ENCODE measurements around the gene BEND6. TPM values are rescaled to one million over a fixed set of nuclear protein-coding genes. Genes with fewer than 3 reads are reported as not detected.

BEND6 gene
- total and polyA plus RNA-seq, 2 donors (not counting 1 experiment from before 2014, with no cell fraction given): 9.7 to 12.6 TPM

GRCh38 chr6:57072108-57072507, 117.2 kb downstream of the BEND6 start:
- DNase-seq (ENCODE audit: low read depth in 2 of 2): peak in 1 of 2 donors; percentile 11
- no peaks in the 10 kb centered on the region for H3K27me3 ChIP-seq (ENCODE audit: control insufficient read depth, insufficient read depth, low read length)
- peaks cover 2% of the 10 kb centered on the region for H3K36me3 ChIP-seq (ENCODE audit: control insufficient read depth, insufficient read depth, low read length)
- no peaks in the 10 kb centered on the region for H4K20me1 ChIP-seq (ENCODE audit: control insufficient read depth, extremely low read depth, insufficient read depth, low read length)
- H3K27ac ChIP-seq (ENCODE audit: insufficient read depth, low read length): no peak overlapping the region
- no peaks in the 10 kb centered on the region for H3K9me3 ChIP-seq (ENCODE audit: control insufficient read depth, insufficient read depth, low read depth, low read length)
- no peak overlapping the region for H3K9ac ChIP-seq (ENCODE audit: insufficient read depth, low read length)
- no peak overlapping the region for H3K4me2 ChIP-seq (ENCODE audit: extremely low read depth, insufficient read depth, low read length)
- no peaks in the 10 kb centered on the region for H3K4me1 ChIP-seq (ENCODE audit: control insufficient read depth, extremely low read depth, insufficient read depth, low read length)
- TF ChIP-seq EZH2 (IDR thresholded peaks at IDR 0.05; ENCODE audit: low read length, missing control alignments) (no peak), CTCF (conservative IDR thresholded peaks at IDR 0.05 in 1 of 2, IDR thresholded peaks at IDR 0.05 in 1 of 2; ENCODE audit: low read depth in 1 of 2, low read length in 2 of 2) (no peak)
- no peak overlapping the region for H2AFZ ChIP-seq (ENCODE audit: low read length)
- H3K4me3 ChIP-seq (replicated peaks in 1 of 4; ENCODE audit: control extremely low read depth in 1 of 4, insufficient read depth in 1 of 4, low read depth in 3 of 4, low read length in 4 of 4): no peak overlapping the region
- H3K79me2 ChIP-seq (ENCODE audit: control insufficient read depth, insufficient read depth, low read length): no peaks in the 10 kb centered on the region

GRCh38 chr6:57074383-57074782, 119.5 kb downstream of the BEND6 start:
- DNase-seq (ENCODE audit: low read depth in 2 of 2): no peak
- H3K9ac ChIP-seq (ENCODE audit: insufficient read depth, low read length): no peak overlapping the region
- H2AFZ ChIP-seq (ENCODE audit: low read length): no peak overlapping the region
- H3K79me2 ChIP-seq (ENCODE audit: control insufficient read depth, insufficient read depth, low read length): no peaks in the 10 kb centered on the region
- TF ChIP-seq CTCF (conservative IDR thresholded peaks at IDR 0.05 in 1 of 2, IDR thresholded peaks at IDR 0.05 in 1 of 2; ENCODE audit: low read depth in 1 of 2, low read length in 2 of 2) (no peak), EZH2 (IDR thresholded peaks at IDR 0.05; ENCODE audit: low read length, missing control alignments) (no peak)
- no peak overlapping the region for H3K27ac ChIP-seq (ENCODE audit: insufficient read depth, low read length)
- H3K27me3 ChIP-seq (ENCODE audit: control insufficient read depth, insufficient read depth, low read length): no peaks in the 10 kb centered on the region
- no peaks in the 10 kb centered on the region for H4K20me1 ChIP-seq (ENCODE audit: control insufficient read depth, extremely low read depth, insufficient read depth, low read length)
- H3K4me1 ChIP-seq (ENCODE audit: control insufficient read depth, extremely low read depth, insufficient read depth, low read length): no peaks in the 10 kb centered on the region
- no peak overlapping the region for H3K4me2 ChIP-seq (ENCODE audit: extremely low read depth, insufficient read depth, low read length)
- H3K4me3 ChIP-seq (replicated peaks in 1 of 4; ENCODE audit: control extremely low read depth in 1 of 4, insufficient read depth in 1 of 4, low read depth in 3 of 4, low read length in 4 of 4): no peak overlapping the region
- H3K36me3 ChIP-seq (ENCODE audit: control insufficient read depth, insufficient read depth, low read length): peaks cover 2% of the 10 kb centered on the region
- no peaks in the 10 kb centered on the region for H3K9me3 ChIP-seq (ENCODE audit: control insufficient read depth, insufficient read depth, low read depth, low read length)

- H3K4me2 ChIP-seq (ENCODE audit: extremely low read depth, insufficient read depth, low read length): no peak overlapping the region
- no peaks in the 10 kb centered on the region for H3K4me1 ChIP-seq (ENCODE audit: control insufficient read depth, extremely low read depth, insufficient read depth, low read length)
- H3K79me2 ChIP-seq (ENCODE audit: control insufficient read depth, insufficient read depth, low read length): no peaks in the 10 kb centered on the region
- no peaks in the 10 kb centered on the region for H4K20me1 ChIP-seq (ENCODE audit: control insufficient read depth, extremely low read depth, insufficient read depth, low read length)
- H3K9ac ChIP-seq (ENCODE audit: insufficient read depth, low read length): no peak overlapping the region
- H3K4me3 ChIP-seq (replicated peaks in 1 of 4; ENCODE audit: control extremely low read depth in 1 of 4, insufficient read depth in 1 of 4, low read depth in 3 of 4, low read length in 4 of 4): no peak overlapping the region
- peaks cover 2% of the 10 kb centered on the region for H3K36me3 ChIP-seq (ENCODE audit: control insufficient read depth, insufficient read depth, low read length)
- H2AFZ ChIP-seq (ENCODE audit: low read length): no peak overlapping the region
- no peaks in the 10 kb centered on the region for H3K9me3 ChIP-seq (ENCODE audit: control insufficient read depth, insufficient read depth, low read depth, low read length)
- no peak for DNase-seq (ENCODE audit: low read depth in 2 of 2)
- no peak overlapping the region for H3K27ac ChIP-seq (ENCODE audit: insufficient read depth, low read length)
- no peak for TF ChIP-seq EZH2 (IDR thresholded peaks at IDR 0.05; ENCODE audit: low read length, missing control alignments)
- no peak for TF ChIP-seq CTCF (conservative IDR thresholded peaks at IDR 0.05 in 1 of 2, IDR thresholded peaks at IDR 0.05 in 1 of 2; ENCODE audit: low read depth in 1 of 2, low read length in 2 of 2)
- H3K27me3 ChIP-seq (ENCODE audit: control insufficient read depth, insufficient read depth, low read length): no peaks in the 10 kb centered on the region
These were observed 120.2 kb downstream of the BEND6 start for GRCh38 chr6:57075092-57075491.

Other genes with a start within 250 kb of the BEND6 start
- 17.3 and 18.2 TPM in 2 replicates for gene KIAA1586, start 91.6 kb downstream of the BEND6 start, total RNA-seq
- 7.8 and 8.2 TPM in 2 replicates for gene KIAA1586, start 91.6 kb downstream of the BEND6 start, polyA plus RNA-seq
- 57.0 and 74.6 TPM in 2 replicates for gene ZNF451, start 135.1 kb downstream of the BEND6 start, total RNA-seq
- gene ZNF451, start 135.1 kb downstream of the BEND6 start, polyA plus RNA-seq: 23.7 and 30.0 TPM in 2 replicates
- 22.1 and 31.5 TPM in 2 replicates for gene BAG2, start 217.2 kb downstream of the BEND6 start, total RNA-seq
- gene BAG2, start 217.2 kb downstream of the BEND6 start, polyA plus RNA-seq: 21.1 and 27.3 TPM in 2 replicates